K562 (cell line): ENCODE measurements around the gene CD37. TPM values are rescaled to one million over a fixed set of nuclear protein-coding genes. Genes with fewer than 3 reads are reported as not detected.

Experiments
- ATAC-seq: fragments of 200-7000 bp; cut with Tn5 transposase; 3 replicates; pipeline ENCODE4 v1.9.1; 2020; ENCODE audit warnings: moderate library complexity
- BruUV-seq: library from RNA; stranded (reverse); fragments of 400-500 nt; replicated peaks from 2 replicates; lab custom pipeline; 2021; lab: Mats Ljungman, UMichigan
- CTCF ChIA-PET: fragments of 300-600 bp; formaldehyde crosslinking; extraction: SDS; loops from one replicate; lab custom pipeline; 2021; ENCODE audit warnings: low intra/inter-chr PET ratio; lab: Yijun Ruan, JAX
- POLR2A ChIA-PET: fragments of 300-600, 350-650 bp; sonication (Branson Sonifier 250); formaldehyde crosslinking; extraction: SDS; loops from one replicate; lab custom pipeline; 2021; ENCODE audit warnings: antibody characterized with exemption, inconsistent platforms; lab: Yijun Ruan, JAX
- DNase-seq, 4 experiments: peaks; one replicate each; pipeline versions ENCODE4 v3.0.0 to v3.0.0-alpha.2; 2011 to 2018; ENCODE audit warnings: low spot score in 3 of 4, mixed read lengths in 3 of 4; ENCODE audit errors: extremely low read depth in 1 of 4
- FAIRE-seq: peaks from 2 replicates; lab custom pipeline; 2011; peaks lifted over from hg19 to GRCh38; lab: Jason Lieb, UNC
- H2AFZ ChIP-seq: 2 replicates; pipeline ENCODE4 v1.6.0; 2011; ENCODE audit warnings: low read depth, low read length, control low read depth, inconsistent platforms
- H3K27ac ChIP-seq: fragments of 200-600 bp; 3 replicates; pipeline ENCODE4 v1.8.0; 2011; ENCODE audit warnings: low read depth, mild to moderate bottlenecking, control low read depth, inconsistent platforms, low read length, moderate library complexity, mixed read lengths; ENCODE audit errors: extremely low read depth
- H3K27me3 ChIP-seq, 2 experiments: fragments of 300-600 bp in 1 of 2; 2 replicates in 1 of 2; 3 replicates in 1 of 2; pipeline versions ENCODE4 v1.6.0 to v1.8.0; 2011; ENCODE audit warnings: inconsistent platforms in 2 of 2, low read length in 2 of 2, mild to moderate bottlenecking in 1 of 2, mixed read lengths in 1 of 2, moderate library complexity in 1 of 2; ENCODE audit not compliant: control insufficient read depth in 2 of 2, insufficient read depth in 2 of 2
- H3K36me3 ChIP-seq: fragments of 300-600 bp; 3 replicates; pipeline ENCODE4 v1.8.0; 2011; ENCODE audit warnings: mild to moderate bottlenecking, low read length, inconsistent platforms; ENCODE audit not compliant: control insufficient read depth, insufficient read depth
- H3K4me1 ChIP-seq, 2 experiments: fragments of 200-600 bp in 1 of 2; replicated peaks in 1 of 2; 2 replicates in 1 of 2; 3 replicates in 1 of 2; pipeline versions ENCODE4 v1.5.1 to v1.8.0; 2011; ENCODE audit warnings: inconsistent platforms in 2 of 2, low read length in 2 of 2, mild to moderate bottlenecking in 1 of 2, mixed read lengths in 1 of 2, moderate library complexity in 1 of 2; ENCODE audit not compliant: control insufficient read depth in 2 of 2, insufficient read depth in 2 of 2
- H3K4me2 ChIP-seq: 2 replicates; pipeline ENCODE4 v1.6.1; 2011; ENCODE audit warnings: low read length, control low read depth, inconsistent platforms, mixed read lengths; ENCODE audit not compliant: insufficient read depth
- H3K4me3 ChIP-seq: fragments of 200-600 bp; sonication (generic), shearing (Covaris generic); 2 replicates; pipeline ENCODE4 v1.5.1; 2016; ENCODE audit warnings: control low read depth, inconsistent platforms
- H3K79me2 ChIP-seq: fragments of 200-600 bp; 3 replicates; pipeline ENCODE4 v1.8.0; 2011; ENCODE audit warnings: low read length, inconsistent platforms; ENCODE audit not compliant: control insufficient read depth, insufficient read depth
- H3K9ac ChIP-seq, 2 experiments: 2 replicates each; pipeline versions ENCODE4 v1.6.0 to v1.6.1; 2011; ENCODE audit warnings: low read depth in 2 of 2, low read length in 2 of 2, control low read depth in 1 of 2, inconsistent platforms in 1 of 2, mild to moderate bottlenecking in 1 of 2, mixed read lengths in 1 of 2; ENCODE audit not compliant: insufficient read depth in 1 of 2
- H3K9me1 ChIP-seq: one replicate; pipeline ENCODE4 v1.6.0; 2011; ENCODE audit warnings: inconsistent platforms, mild to moderate bottlenecking, low read length, moderate library complexity; ENCODE audit not compliant: control insufficient read depth, insufficient read depth
- H3K9me3 ChIP-seq: replicated peaks from 2 replicates; pipeline ENCODE4 v1.5.1; 2011; ENCODE audit warnings: low read depth, low read length, inconsistent platforms; ENCODE audit not compliant: control insufficient read depth, insufficient read depth
- H4K20me1 ChIP-seq: replicated peaks from 2 replicates; pipeline ENCODE4 v1.6.1; 2011; ENCODE audit warnings: low read length, inconsistent platforms, mixed read lengths; ENCODE audit not compliant: control insufficient read depth, insufficient read depth
- HDAC6 ChIP-seq: IDR thresholded peaks from 2 replicates; pipeline ENCODE4 v1.6.1; 2012; ENCODE audit warnings: low read depth, mild to moderate bottlenecking, control low read depth, inconsistent platforms, low read length, moderate library complexity
- HNRNPLL ChIP-seq: fragments of 200-400 bp; formaldehyde crosslinking; IDR thresholded peaks from 2 replicates; pipeline ENCODE4 v1.6.1; 2017; ENCODE audit warnings: low read length, low read depth, mild to moderate bottlenecking; ENCODE audit not compliant: poor library complexity, severe bottlenecking
- HNRNPUL1 ChIP-seq: fragments of 200-400 bp; formaldehyde crosslinking; IDR thresholded peaks from 2 replicates; pipeline ENCODE4 v1.6.1; 2017; ENCODE audit warnings: low read length
- MYNN ChIP-seq, 2 experiments: sonication (generic); formaldehyde crosslinking in 1 of 2; IDR thresholded peaks; 2 replicates each; pipeline versions ENCODE4 v1.5.0 to v1.6.1; 2016 to 2020; ENCODE audit warnings: antibody characterized with exemption in 1 of 2, missing genetic modification reagents in 1 of 2
- PCBP1 ChIP-seq: fragments of 200-400 bp; formaldehyde crosslinking; IDR thresholded peaks from 2 replicates; pipeline ENCODE4 v1.6.1; 2018; ENCODE audit warnings: mild to moderate bottlenecking, low read depth, low read length; ENCODE audit not compliant: poor library complexity, severe bottlenecking
- RNF2 ChIP-seq: sonication (generic); IDR thresholded peaks from 2 replicates; pipeline ENCODE4 v1.6.1; 2016
- SNIP1 ChIP-seq: fragments of 450-650 bp; IDR thresholded peaks from 2 replicates; pipeline ENCODE4 v1.7.1; 2017; ENCODE audit warnings: low read depth, mild to moderate bottlenecking
- TEAD2 ChIP-seq: fragments of 450-650 bp; IDR thresholded peaks from 2 replicates; pipeline ENCODE4 v1.6.1; 2016; ENCODE audit warnings: missing genetic modification characterization, control low read depth, missing compliant biosample characterization
- ZBTB7A ChIP-seq: IDR thresholded peaks from 2 replicates; pipeline ENCODE4 v1.6.1; 2011; ENCODE audit warnings: low read depth, mild to moderate bottlenecking, low read length, moderate library complexity, borderline replicate concordance; ENCODE audit not compliant: control insufficient read depth
- ZNF224 ChIP-seq: sonication (generic); formaldehyde crosslinking; IDR thresholded peaks from 2 replicates; pipeline ENCODE4 v1.8.0; 2022; ENCODE audit warnings: mild to moderate bottlenecking, missing genetic modification reagents
- WGBS: fragments of 100-300 bp; shearing (Covaris generic); methylation state at CpG from one replicate; pipeline ENCODE4 v1.1.6; 2016; ENCODE audit warnings: low coverage, mixed read lengths; ENCODE audit not compliant: insufficient coverage; ENCODE audit errors: missing lambda C conversion rate; 5-methylcytosine and 5-hydroxymethylcytosine counted together
- in situ Hi-C: fragments of 300-500 bp; cut with MboI; formaldehyde crosslinking; loops from 4 replicates; pipeline ENCODE4 v1.15.0; 2018; ENCODE audit warnings: inconsistent platforms, mixed read lengths
- intact Hi-C: fragments of 100-400 bp; cut with micrococcal nuclease; formaldehyde crosslinking; loops from 2 replicates; pipeline ENCODE4 v1.14.2; 2022
- polyA plus RNA-seq, 8 experiments: library from polyadenylated mRNA; depleted of rRNA in 4 of 8; stranded (reverse) in 5 of 8; unstranded in 3 of 8; fragments of >200 nt; fragmentation: Nextera tagmentation in 2 of 8; fragmentation: Illumina TruSeq in 1 of 8; extraction: Ambion mirVana in 2 of 8; extraction: Trizol in 1 of 8; gene quantifications; 2 replicates each; pipeline versions ENCODE4 v1.2.1 to v1.2.3, GENCODE V29; 2011 to 2014; ENCODE audit warnings: inconsistent platforms in 1 of 8, missing spikeins in 1 of 8
- total RNA-seq, 7 experiments: library from RNA; depleted of rRNA in 6 of 7; stranded (reverse); fragments of >200 nt in 6 of 7; fragmentation: Illumina TruSeq in 2 of 7; extraction: Trizol in 2 of 7; gene quantifications; 2 replicates each; pipeline versions ENCODE4 v1.2.1 to v1.2.3, GENCODE V29; 2011 to 2021; ENCODE audit warnings: low replicate concordance in 1 of 7
- TF ChIP-seq, protein P1 (sequence below): fragments of 450-650 bp; formaldehyde crosslinking; IDR thresholded peaks from 2 replicates; pipeline ENCODE4 v1.4.0; 2022; ENCODE audit warnings: mild to moderate bottlenecking, moderate library complexity

The CD37 gene
- total and polyA plus RNA-seq, 9 of the 15 experiments (the other 6 are each of a cell fraction or from before 2014, with no cell fraction given), result 2.5 to 19.0 (median 7.4) TPM

- Histone ChIP-seq H3K36me3 (peaks cover 23% of the 10 kb centered on the region; the same call in 1 of the 3 replicates), H2AFZ (no peak overlapping the region), H3K9me1 (no peaks in the 10 kb centered on the region), H3K27ac (peak overlapping the region; percentile 66; the same call in 1 of the 3 replicates), H3K79me2 (no peaks in the 10 kb centered on the region), H3K9me3 (no peaks in the 10 kb centered on the region), H4K20me1 (no peaks in the 10 kb centered on the region), H3K4me3 (no peak overlapping the region), H3K27me3 (no peaks in the 10 kb centered on the region), H3K9ac (no peak overlapping the region), H3K4me1 (peaks cover 25 to 43% of the 10 kb centered on the region in 2 experiments), H3K4me2 (no peak overlapping the region)
- DNase-seq, result no peak
- POLR2A ChIA-PET, result interaction anchor here (0.7 to 0.9 kb wide), 2 partner anchors 19 to 40 kb away, joined by 4 to 5 read pairs; no protein-coding TSS in a partner anchor
- intact Hi-C loops (no loop called here), in situ Hi-C loops (no loop called here)
- no peak for FAIRE-seq
- BruUV-seq, result no TSS peak
- WGBS, result 92% methylated on average over 6 of the region's 11 CpGs
- CTCF ChIA-PET, result no interaction called here
- no peak for ATAC-seq
- TF ChIP-seq ZBTB7A (0 out of 2 replicates have a peak, but pooled peaks have one; percentile 21), TEAD2 (tag) (no peak)
These were observed 5.9 kb downstream of the CD37 start for GRCh38 chr19:49340865-49341718.

DNA sequence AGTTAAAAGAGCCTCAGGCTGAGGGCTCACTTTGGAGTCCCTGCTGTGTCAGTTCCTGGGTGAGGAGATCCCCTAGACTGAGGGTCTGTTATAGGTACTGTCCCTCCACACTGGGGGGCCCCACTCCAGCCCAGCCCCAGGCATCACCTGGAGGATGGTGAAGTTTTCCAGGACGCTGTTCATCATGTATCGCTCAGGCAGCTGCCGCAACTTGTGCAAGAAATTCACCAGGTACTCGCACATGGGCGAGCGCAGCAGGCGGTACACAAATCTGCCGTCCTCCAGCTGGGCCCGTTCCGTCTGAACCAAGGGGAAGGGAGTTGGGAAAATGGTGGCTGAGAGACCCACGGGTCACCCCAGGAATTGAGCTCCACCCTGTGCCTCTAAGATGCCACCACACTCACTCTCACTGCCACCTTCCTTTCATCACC, 7.1 kb downstream of the CD37 start:
- no peaks in the 10 kb centered on the region for H3K9me3 ChIP-seq
- no TSS peak for BruUV-seq
- in situ Hi-C loops (no loop called here), intact Hi-C loops (no loop called here)
- H3K9me1 ChIP-seq, result no peaks in the 10 kb centered on the region
- ChIA-PET POLR2A (no interaction called here), CTCF (no interaction called here)
- no peak overlapping the region for H3K9ac ChIP-seq
- H3K27ac ChIP-seq, result no peak overlapping the region
- H3K79me2 ChIP-seq, result no peaks in the 10 kb centered on the region
- ATAC-seq (no peak), DNase-seq (no peak), FAIRE-seq (no peak)
- 87% methylated on average over 11 of the region's 11 CpGs for WGBS
- H3K36me3 ChIP-seq, result peaks cover 31% of the 10 kb centered on the region; the same call in 1 of the 3 replicates
- no peak overlapping the region for H2AFZ ChIP-seq
- H3K4me2 ChIP-seq, result no peak overlapping the region
- H3K27me3 ChIP-seq, result no peaks in the 10 kb centered on the region
- H3K4me1 ChIP-seq, result peaks cover 19 to 34% of the 10 kb centered on the region in 2 experiments
- H4K20me1 ChIP-seq, result no peaks in the 10 kb centered on the region
- H3K4me3 ChIP-seq, result no peak overlapping the region
- TF ChIP-seq HDAC6 (no peak), PCBP1 (no peak), SNIP1 (no peak), HNRNPUL1 (no peak), ZNF224 (CRISPR knock-in tag) (no peak), HNRNPLL (no peak), RNF2 (no peak), MYNN (IDR thresholded peaks at IDR 0.05) (no peak), MYNN (CRISPR knock-in tag; IDR thresholded peaks at IDR 0.05) (no peak)
- TF ChIP-seq, protein P1, sequence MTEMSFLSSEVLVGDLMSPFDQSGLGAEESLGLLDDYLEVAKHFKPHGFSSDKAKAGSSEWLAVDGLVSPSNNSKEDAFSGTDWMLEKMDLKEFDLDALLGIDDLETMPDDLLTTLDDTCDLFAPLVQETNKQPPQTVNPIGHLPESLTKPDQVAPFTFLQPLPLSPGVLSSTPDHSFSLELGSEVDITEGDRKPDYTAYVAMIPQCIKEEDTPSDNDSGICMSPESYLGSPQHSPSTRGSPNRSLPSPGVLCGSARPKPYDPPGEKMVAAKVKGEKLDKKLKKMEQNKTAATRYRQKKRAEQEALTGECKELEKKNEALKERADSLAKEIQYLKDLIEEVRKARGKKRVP (CRISPR knock-in tag), result no peak
